Measurements from ENCODE around the gene ADIPOR2.
A peak's percentile ranks its signal among the peaks of the same experiment; 100 is the strongest.

Gene ADIPOR2

DNA sequence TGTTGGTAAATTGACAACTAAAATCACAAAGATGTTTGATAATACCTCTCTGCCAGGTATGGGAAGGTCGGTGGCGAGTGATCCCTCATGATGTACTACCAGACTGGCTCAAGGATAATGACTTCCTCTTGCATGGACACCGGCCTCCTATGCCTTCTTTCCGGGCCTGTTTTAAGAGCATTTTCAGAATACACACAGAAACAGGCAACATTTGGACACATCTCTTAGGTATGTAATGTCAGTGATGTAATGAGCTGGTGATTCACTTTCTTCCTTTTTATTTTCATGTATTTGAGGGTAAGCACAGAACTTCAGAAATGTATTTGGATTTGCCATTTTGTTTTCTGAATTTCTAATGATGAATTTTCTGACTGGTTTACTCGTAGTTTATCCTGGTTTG, 86.9 kb downstream of the ADIPOR2 start:
- no peak for DNase-seq (ENCODE audit: low read depth)

DNA sequence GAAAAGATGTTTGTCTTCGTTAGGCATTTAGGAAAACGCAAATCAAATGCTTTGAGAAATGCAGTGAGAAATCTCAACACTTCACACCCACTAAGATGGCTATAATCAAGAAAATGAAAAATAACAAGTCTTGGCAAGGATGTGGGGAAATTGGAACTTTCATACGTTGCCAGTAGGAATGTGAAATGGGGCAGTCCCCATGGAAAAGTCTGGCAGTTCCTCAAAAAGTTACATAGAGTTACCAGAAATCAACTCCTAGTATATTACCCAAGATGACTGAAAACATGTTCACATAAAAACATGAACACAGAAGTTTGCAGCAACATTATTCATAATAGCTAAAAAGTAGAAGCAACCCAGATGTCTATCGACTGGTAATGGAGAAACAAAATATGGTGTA, 88.0 kb downstream of the ADIPOR2 start:
- DNase-seq (ENCODE audit: low read depth): no peak

- DNase-seq (ENCODE audit: low read depth): no peak
Measured at GRCh38 chr12:1779783-1780182, 88.9 kb downstream of the ADIPOR2 start.

- no peak for DNase-seq (ENCODE audit: low read depth)
Measured at GRCh38 chr12:1781772-1782171, 90.9 kb downstream of the ADIPOR2 start.

- DNase-seq (ENCODE audit: low read depth): no peak
Measured at GRCh38 chr12:1782215-1782614, 91.3 kb downstream of the ADIPOR2 start.

- DNase-seq (ENCODE audit: low read depth): no peak
Measured at GRCh38 chr12:1787714-1788113, 96.8 kb downstream of the ADIPOR2 start.

- DNase-seq (ENCODE audit: low read depth): no peak
Measured at GRCh38 chr12:1790444-1790843, 99.6 kb downstream of the ADIPOR2 start.

- DNase-seq (ENCODE audit: low read depth): peak; percentile 49
Measured at GRCh38 chr12:1791104-1791841, 100.4 kb downstream of the ADIPOR2 start.

DNA sequence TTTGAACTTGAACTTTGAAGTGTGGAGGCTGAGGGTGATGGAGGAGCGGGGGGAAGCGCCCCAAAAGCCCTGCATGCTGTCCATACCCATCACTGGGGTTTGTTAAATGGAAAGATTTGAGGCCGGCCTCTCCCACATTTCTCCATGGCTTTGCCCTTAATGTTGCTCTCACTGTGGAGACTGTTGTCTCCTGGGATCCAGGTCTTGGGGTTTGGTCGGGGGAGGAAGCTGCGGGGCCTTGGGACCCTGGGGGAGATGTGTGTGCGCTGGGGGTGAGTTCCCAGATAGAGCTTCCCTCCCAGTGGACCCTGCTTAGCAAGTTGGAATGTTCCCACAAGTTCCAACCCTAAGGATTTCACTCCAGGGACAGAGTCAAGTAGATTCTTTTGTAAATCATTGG, 101.5 kb downstream of the ADIPOR2 start:
- no peak for DNase-seq (ENCODE audit: low read depth)

DNA sequence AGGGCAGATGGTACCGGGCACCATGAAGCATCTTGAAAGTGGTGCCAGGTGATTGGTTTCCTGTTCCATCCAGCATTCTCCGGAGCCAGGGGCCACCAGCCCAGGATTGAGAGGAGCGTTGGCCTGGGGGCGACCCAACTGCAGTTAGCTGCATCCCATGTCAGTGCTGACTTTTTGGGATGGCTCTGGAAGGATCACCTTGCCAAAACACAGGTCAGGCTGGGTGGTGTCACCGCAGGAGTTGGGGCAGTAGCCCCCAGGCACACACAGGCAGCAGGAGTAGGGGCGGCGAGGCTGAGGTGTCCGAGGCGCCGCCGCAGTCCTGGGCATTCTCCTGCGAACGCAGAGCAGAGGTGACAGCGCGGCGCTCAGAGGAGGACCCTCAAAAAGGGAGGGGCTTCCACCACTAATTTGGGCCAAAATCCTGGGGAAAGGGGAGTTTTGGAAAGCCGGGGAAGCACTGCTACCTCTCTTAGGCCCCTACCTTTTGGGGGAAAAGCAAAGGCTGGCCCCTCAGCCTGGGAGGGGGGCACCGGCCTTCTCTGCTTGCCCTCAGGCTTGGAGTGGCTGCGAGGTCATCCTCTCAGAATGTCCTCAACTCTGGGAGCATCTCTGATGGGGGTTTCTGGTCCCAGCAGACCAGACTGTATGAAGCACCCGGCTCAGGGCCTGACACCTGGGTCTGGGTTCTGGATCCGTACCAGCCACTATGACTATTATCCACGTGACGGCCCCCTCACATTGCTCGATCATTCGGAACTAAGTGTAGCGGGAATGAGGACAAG, 102.7 kb downstream of the ADIPOR2 start:
- DNase-seq (ENCODE audit: low read depth): no peak

GRCh38 chr12:1794440-1795090, 103.7 kb downstream of the ADIPOR2 start:
- no peak for DNase-seq (ENCODE audit: low read depth)

DNA sequence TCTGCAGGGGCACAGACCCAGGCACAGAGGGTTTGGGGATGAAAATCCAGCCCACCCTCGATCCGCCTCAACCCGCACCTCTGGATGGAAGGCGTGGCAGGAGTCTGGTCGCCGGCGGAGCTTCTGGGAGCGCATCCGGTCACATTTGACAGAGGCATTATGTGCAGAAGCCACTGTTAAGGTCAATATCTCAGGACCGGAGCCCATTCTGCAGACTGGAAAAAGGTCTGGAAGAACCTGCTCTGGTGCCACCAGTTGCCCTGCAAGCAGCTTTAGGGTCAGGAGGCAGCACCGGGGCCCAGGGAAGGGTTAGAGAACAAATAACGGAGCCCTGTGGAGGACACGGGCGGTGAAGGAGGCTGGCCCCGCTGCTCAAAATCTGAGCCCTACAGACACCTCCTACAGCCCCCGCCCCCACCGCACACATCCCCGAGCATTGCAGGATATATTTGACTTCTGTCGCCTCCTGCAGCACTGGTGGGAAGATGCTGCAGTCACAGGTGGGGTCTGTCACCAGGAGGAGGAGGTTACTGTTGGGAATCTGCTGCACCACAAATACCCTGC, 104.4 kb downstream of the ADIPOR2 start:
- DNase-seq (ENCODE audit: low read depth): no peak

- peak; percentile 93 for DNase-seq (ENCODE audit: low read depth)
Measured at GRCh38 chr12:1795785-1796514, 105.1 kb downstream of the ADIPOR2 start.

DNA sequence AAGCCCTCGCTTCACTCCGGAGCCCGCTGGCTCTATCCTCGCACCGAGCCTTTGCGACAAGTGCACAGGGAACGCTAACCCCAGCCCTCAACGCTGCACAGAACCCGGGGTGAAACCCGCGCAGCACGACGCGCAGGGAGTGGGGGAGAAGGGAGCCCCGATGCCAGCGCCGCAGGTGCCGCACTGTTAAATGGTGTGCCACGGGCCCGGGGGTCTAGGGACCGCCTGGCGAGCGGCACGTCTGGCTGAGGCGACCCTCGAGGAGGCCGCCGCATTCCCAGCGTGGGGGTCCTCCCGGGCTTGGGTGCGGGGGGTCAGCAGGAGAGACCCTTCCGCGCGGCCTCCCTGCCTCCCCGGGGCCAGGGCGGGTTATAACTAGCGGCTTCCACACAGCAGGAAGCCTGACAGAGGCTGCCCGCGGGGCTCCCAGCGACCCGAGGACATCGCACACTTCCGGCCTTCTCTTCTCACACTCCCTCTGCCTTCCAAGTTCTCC, 105.7 kb downstream of the ADIPOR2 start:
- peak; percentile 28 for DNase-seq (ENCODE audit: low read depth)

- peak; percentile 44 for DNase-seq (ENCODE audit: low read depth)
Measured at GRCh38 chr12:1797011-1797901, 106.4 kb downstream of the ADIPOR2 start.

DNA sequence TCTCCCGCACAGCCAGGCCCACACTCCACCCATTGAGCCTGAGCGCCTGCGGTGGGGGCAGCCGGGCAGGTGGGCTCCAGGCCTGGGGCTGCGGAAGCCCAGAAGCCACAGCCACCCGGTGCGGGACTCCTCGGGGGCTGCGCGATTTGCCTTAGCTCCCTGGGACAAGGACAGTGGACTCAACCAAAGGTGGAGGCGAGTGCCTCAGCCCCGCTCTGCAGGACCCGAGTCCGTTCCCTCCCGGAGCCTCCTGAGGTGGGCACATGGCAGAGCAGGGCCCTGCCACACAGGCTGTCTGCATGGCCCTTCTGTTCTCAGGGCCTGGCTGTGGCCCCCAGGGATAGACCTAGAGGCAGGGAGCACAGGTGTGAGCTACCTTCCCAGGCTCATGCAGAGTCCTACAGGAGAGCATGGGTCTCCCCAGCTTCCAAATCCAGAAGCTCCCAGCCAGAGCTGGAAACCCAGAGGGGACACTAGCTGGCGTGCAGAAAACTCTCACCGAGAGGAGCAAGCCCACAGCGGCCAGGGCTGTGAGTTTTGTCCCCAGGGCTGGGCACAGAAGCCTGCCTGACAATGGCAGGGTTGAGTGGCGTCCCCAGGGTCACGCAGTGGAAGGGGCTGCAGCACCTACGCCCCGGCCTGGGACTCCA, 107.2 kb downstream of the ADIPOR2 start:
- DNase-seq (ENCODE audit: low read depth): no peak

DNA sequence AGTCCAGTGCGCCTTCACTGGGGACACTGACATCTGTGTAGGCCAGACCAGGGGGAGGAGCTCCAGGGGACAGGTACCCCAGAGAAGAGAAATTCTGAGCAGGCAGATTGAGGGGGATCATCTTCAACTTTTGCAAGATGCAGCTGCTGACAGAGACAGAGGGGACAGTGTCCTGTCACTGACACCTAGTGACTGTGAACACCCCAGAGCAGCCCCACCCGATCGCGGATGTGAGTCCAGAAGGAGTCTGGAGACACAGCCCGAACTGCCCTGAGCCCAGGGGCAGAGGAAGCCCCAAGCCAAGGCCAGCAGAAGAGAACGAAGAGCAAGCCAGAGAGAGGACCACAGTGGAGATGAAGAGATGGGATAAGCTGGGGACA, 107.8 kb downstream of the ADIPOR2 start:
- no peak for DNase-seq (ENCODE audit: low read depth)

DNA sequence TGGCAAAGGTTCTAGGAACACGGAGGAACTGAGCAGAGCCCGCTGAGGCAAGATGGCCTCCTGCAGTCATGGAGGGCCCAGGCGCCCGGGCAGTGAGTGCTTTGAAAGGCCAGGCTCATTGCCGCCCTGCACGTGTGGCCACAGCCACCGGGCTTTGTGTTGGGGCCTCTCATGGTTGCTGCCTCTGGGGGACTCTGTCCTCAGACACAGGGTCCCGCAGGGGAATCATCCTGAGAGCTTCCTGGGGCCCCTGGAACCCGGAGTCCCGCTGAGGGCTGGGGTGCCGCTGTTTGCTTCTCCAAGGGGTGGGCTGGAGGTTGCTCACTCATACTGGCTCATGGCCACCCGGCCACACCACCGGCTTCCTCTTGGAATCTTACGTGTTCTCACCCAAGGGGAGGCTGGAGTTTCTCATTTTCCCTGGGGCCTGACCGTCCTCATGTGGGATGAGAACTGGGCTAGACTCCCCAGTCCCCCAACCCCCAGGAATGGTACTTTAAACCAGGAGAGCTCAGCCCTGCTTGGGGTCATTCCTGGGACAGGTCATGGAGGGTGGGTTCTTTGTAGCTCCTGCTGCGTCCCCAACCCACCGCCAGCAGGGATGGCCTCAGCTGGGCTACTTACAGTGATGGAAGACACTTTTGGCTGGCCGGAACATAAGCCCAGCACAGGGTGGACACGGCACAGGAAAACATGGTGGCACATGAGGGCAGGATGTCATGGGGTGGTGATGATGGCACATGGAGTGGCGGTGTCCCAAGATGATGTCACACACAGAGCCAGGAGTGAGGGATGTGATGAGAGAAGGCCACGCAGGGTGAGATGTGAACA, 108.4 kb downstream of the ADIPOR2 start:
- DNase-seq (ENCODE audit: low read depth): no peak

DNA sequence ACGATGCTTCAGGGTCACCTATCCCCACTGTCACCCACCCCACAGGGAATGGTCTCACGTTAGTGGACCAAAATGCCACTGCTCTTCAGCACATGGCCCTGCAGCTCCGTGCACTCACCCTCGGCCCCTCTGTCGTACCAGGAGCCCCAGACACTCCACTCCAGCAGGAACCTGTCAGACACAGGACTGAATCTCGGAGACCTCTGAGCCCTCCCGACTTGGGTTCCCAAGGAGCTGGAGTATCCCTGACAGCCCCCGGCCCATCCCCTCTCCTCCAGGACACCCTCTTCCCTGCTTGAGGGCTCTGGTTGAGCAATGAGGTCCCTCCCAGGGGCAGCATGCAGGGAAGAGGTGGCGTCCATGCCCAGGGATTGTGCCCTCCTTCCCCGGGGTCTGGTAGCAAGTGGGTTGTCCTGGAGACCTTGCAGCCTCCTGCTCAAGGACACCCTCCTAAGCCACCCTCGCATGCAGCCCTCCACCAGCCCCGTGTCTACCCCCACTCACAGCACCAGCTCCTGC, 109.1 kb downstream of the ADIPOR2 start:
- DNase-seq (ENCODE audit: low read depth): no peak
